ENCODE results near the gene FARP2.

FARP2 gene

GRCh38 chr2:241534293-241534692 is 178.2 kb downstream of the FARP2 start:
- DNase-seq (ENCODE audit: low read depth) = no peak

- DNase-seq (ENCODE audit: low read depth) = no peak
These were observed 178.8 kb downstream of the FARP2 start for GRCh38 chr2:241534701-241535375.

- no peak for DNase-seq (ENCODE audit: low read depth)
These were observed 180.0 kb downstream of the FARP2 start for GRCh38 chr2:241535871-241536655.

- no peak for DNase-seq (ENCODE audit: low read depth)
These were observed 182.9 kb downstream of the FARP2 start for GRCh38 chr2:241538838-241539615.

- no peak for DNase-seq (ENCODE audit: low read depth)
These were observed 183.7 kb downstream of the FARP2 start for GRCh38 chr2:241539616-241540374.

GRCh38 chr2:241540401-241540770 is 184.3 kb downstream of the FARP2 start:
- no peak for DNase-seq (ENCODE audit: low read depth)

- DNase-seq (ENCODE audit: low read depth) = peak; percentile 41
These were observed 184.9 kb downstream of the FARP2 start for GRCh38 chr2:241540771-241541561.

GRCh38 chr2:241541564-241542277 is 185.6 kb downstream of the FARP2 start:
- DNase-seq (ENCODE audit: low read depth) = no peak

GRCh38 chr2:241542278-241542605 is 186.2 kb downstream of the FARP2 start:
- DNase-seq (ENCODE audit: low read depth) = no peak
